Sigmoid colon (tissue), 7 donors: ENCODE measurements around the gene LAMC3. TPM values are rescaled to one million over a fixed set of nuclear protein-coding genes. Genes with fewer than 3 reads are reported as not detected.

Experiments
- DNase-seq: peaks from one replicate; pipeline ENCODE4 v3.0.0-alpha.2; 2019
- H3K27ac ChIP-seq, 4 donors: fragments of 200-600 bp; sonication (generic); one replicate each; pipeline ENCODE4 v1.5.1; 2016 to 2019; ENCODE audit warnings: mild to moderate bottlenecking in 1 of 4
- H3K27me3 ChIP-seq, 3 donors: fragments of 200-600 bp; sonication (generic); one replicate each; pipeline ENCODE4 v1.5.1; 2019; ENCODE audit warnings: mild to moderate bottlenecking in 1 of 3
- H3K36me3 ChIP-seq, 4 donors: fragments of 200-600 bp; sonication (generic); one replicate each; pipeline ENCODE4 v1.5.1; 2016 to 2019
- H3K4me1 ChIP-seq, 4 donors: fragments of 200-600 bp; sonication (generic); one replicate each; pipeline ENCODE4 v1.5.1; 2017 to 2019
- H3K4me3 ChIP-seq, 4 donors: fragments of 200-600 bp; sonication (generic); one replicate each; pipeline ENCODE4 v1.5.1; 2017 to 2019; ENCODE audit warnings: mild to moderate bottlenecking in 2 of 4, moderate library complexity in 1 of 4
- H3K9me3 ChIP-seq, 4 donors: fragments of 200-600 bp in 3 of 4; sonication (generic) in 3 of 4; one replicate each; pipeline versions ENCODE4 v1.5.1 to v1.6.1; 2013 to 2019
- EP300 ChIP-seq, 4 donors: sonication (generic); formaldehyde crosslinking; IDR thresholded peaks; one replicate each; pipeline ENCODE4 v1.6.1; 2017; ENCODE audit warnings: antibody characterized with exemption in 4 of 4
- POLR2A ChIP-seq, 2 donors: fragments of 450-650 bp; IDR thresholded peaks; one replicate each; pipeline ENCODE4 v1.6.1; 2016; ENCODE audit warnings: antibody characterized with exemption in 2 of 2, mild to moderate bottlenecking in 2 of 2, moderate library complexity in 2 of 2
- POLR2AphosphoS5 ChIP-seq, 4 donors: sonication (generic); formaldehyde crosslinking; IDR thresholded peaks; one replicate each; pipeline ENCODE4 v1.6.1; 2017; ENCODE audit warnings: antibody characterized with exemption in 4 of 4
- WGBS, 2 donors: extraction: QIAGEN DNeasy Blood & Tissue Kit; methylation state at CpG; one replicate each; pipeline ENCODE4 v1.1.7; 2013; 5-methylcytosine and 5-hydroxymethylcytosine counted together
- intact Hi-C: fragments of 100-400 bp; cut with DNase I; formaldehyde crosslinking; loops from one replicate; pipeline ENCODE4 v1.15.1; 2023
- polyA plus RNA-seq, 3 donors: library from polyadenylated mRNA; stranded (reverse); fragments of 200-250 nt; gene quantifications; one replicate each; pipeline ENCODE4 v1.2.3, GENCODE V29; 2013
- total RNA-seq, 4 donors: library from RNA; depleted of rRNA; stranded (reverse); fragments of >200 nt; gene quantifications; one replicate each; pipeline ENCODE4 v1.1.0, GENCODE V29; 2016
- TF ChIP-seq, protein P1 (sequence below), 4 experiments: fragments of 450-650 bp in 3 of 4; fragments of 200-600 bp in 1 of 4; IDR thresholded peaks; one replicate each; pipeline ENCODE4 v1.5.1; 2016 to 2019; ENCODE audit warnings: antibody characterized with exemption in 4 of 4, mild to moderate bottlenecking in 3 of 4, moderate library complexity in 2 of 4
- donor health status: healthy with polysubstance abuse.
- donor health status: Bipolar disorder and iron deficiency.
- donor health status: healthy.

Gene LAMC3
- total and polyA plus RNA-seq, 7 donors = under 0.01 to 1.4 (median 0.46) TPM; not detected in 2

DNA sequence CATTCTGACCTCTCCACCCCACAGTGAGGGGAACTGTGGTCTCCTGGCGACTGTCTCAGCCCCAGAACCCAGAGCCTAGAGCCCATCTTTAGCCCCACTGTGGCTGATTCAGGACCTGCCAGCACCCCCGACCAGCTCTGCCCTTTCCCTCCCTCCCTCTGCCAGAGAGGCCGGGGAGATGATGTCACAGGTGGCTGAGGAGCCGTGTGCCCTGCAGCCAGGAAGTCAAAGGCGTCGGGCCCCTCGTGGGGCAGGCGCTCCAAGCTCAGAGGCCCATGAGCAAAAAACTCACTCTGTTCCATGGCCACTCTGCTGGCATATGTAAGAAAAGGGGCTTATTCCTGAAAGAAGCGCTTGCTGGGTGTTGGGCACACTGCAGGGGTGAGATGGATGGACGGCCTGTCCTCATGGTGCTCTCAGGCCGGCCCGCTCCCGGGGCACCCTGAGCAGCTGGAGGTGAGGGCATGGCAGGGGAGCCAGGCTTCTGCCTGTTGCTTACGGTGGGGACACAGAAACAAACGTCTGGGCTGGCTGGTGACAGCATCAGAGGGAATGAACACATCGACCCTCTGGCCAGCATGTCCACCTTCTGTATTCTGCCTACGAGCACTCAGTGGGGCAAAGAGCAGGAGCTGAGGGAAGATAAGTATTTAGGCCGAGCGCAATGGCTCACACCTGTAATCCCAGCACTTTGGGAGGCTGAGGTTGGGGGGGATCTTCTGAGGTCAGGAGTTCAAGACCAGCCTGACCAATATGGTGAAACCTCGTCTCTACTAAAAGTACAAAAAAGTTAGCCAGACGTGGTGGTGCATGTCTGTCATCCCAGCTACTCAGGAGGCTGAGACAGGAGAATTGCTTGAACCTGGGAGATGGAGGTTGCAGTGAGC, 41.1 kb downstream of the LAMC3 start:
- Histone ChIP-seq H3K27me3 (peaks cover 0 to 5% (median 0%) of the 10 kb centered on the region in 3 donors), H3K27ac (no peak overlapping the region), H3K36me3 (no peaks in the 10 kb centered on the region), H3K9me3 (no peaks in the 10 kb centered on the region), H3K4me1 (peaks cover 0 to 6% (median 2%) of the 10 kb centered on the region in 4 donors), H3K4me3 (no peak overlapping the region)
- 54 to 66% methylated on average over 21 of the region's 21 CpGs for WGBS, 2 donors
- intact Hi-C loops = loop anchor here (2.0 to 10.0 kb wide), 3 partner anchors 165 to 349 kb away; no protein-coding TSS in a partner anchor
- DNase-seq = no peak
- TF ChIP-seq EP300 (IDR thresholded peaks at IDR 0.05) (no peak), POLR2A (IDR thresholded peaks at IDR 0.05) (no peak), POLR2AphosphoS5 (IDR thresholded peaks at IDR 0.05) (no peak)
- TF ChIP-seq, protein P1, sequence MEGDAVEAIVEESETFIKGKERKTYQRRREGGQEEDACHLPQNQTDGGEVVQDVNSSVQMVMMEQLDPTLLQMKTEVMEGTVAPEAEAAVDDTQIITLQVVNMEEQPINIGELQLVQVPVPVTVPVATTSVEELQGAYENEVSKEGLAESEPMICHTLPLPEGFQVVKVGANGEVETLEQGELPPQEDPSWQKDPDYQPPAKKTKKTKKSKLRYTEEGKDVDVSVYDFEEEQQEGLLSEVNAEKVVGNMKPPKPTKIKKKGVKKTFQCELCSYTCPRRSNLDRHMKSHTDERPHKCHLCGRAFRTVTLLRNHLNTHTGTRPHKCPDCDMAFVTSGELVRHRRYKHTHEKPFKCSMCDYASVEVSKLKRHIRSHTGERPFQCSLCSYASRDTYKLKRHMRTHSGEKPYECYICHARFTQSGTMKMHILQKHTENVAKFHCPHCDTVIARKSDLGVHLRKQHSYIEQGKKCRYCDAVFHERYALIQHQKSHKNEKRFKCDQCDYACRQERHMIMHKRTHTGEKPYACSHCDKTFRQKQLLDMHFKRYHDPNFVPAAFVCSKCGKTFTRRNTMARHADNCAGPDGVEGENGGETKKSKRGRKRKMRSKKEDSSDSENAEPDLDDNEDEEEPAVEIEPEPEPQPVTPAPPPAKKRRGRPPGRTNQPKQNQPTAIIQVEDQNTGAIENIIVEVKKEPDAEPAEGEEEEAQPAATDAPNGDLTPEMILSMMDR (IDR thresholded peaks at IDR 0.05) = no peak

DNA sequence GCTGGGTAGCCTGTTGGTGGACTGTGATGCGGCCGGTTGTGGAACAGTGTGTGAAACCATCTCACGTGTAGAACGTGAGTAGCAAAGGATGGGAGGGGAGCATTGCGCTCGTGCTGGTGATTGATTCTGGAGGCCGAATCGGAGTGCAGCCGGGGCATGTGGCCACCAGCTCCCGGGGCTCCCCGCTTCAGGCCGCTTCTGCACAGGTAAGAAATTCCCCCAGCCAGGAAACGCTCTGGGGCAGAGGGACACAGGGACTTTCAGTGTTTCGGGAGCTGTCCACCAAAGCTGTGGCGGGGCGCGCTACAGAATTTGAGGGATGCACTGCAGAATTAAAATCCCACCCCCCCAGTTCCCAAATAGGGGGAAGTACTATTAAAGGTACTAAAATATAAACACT, 41.9 kb downstream of the LAMC3 start:
- intact Hi-C loops = loop anchor here (2.0 kb wide), 1 partner anchor 350 kb away; no protein-coding TSS in a partner anchor
- no peaks in the 10 kb centered on the region for H3K36me3 ChIP-seq
- H3K9me3 ChIP-seq = no peaks in the 10 kb centered on the region
- TF ChIP-seq POLR2AphosphoS5 (IDR thresholded peaks at IDR 0.05) (no peak), POLR2A (IDR thresholded peaks at IDR 0.05) (no peak), EP300 (IDR thresholded peaks at IDR 0.05) (no peak)
- TF ChIP-seq, protein P1 (IDR thresholded peaks at IDR 0.05) = no peak
- H3K27me3 ChIP-seq = no peaks in the 10 kb centered on the region
- 89 to 94% methylated on average over 17 of the region's 17 CpGs for WGBS, 2 donors
- no peak overlapping the region for H3K4me3 ChIP-seq
- no peak overlapping the region for H3K27ac ChIP-seq
- H3K4me1 ChIP-seq = peaks cover 0 to 6% (median 2%) of the 10 kb centered on the region in 4 donors
- DNase-seq = no peak

DNA sequence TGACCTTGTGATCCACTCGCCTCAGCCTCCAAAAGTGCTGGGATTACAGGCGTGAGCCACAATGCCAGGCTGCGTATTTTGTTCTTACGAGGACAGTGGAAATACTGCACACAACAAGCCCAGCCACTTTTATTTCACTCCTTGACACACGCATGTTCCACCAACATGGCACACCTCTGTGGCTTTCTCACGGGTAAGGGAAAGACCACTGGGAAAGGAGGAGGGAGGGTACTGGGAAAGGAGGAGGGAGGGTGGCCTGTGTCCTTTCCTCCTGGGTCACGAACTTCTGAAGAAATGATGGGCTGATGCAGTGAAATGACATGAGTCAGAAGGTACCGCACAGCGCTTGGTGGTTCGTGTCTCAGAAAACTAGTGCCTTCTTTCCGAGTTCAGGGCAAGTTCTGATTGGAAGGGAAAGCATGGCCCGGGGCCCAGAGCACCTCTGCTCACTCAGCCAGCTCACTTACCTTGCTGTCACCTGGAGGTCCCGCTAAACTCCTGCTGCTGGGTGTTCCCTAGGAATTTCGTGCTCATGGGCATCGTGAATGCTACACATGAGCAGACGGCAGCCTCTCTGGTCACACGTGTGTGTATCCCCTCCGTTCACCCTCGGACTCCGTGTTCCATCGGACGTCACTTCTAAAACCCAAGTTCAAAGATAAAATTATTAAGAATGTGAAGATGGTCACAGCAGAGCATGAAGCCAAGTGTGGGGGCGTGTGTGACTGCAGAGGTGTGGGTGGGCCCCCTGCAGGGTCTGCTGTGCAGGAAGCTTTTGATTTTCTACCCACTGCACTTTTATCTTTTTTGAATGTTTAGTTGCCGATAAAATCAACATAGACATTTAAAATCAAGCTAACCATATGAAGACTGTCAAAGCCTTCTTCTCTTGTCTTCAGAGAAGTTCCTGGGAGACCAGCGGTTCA, 42.9 kb downstream of the LAMC3 start:
- H3K4me1 ChIP-seq = peaks cover 0 to under 1% (median under 1%) of the 10 kb centered on the region in 4 donors
- H3K36me3 ChIP-seq = no peaks in the 10 kb centered on the region
- no peaks in the 10 kb centered on the region for H3K27me3 ChIP-seq
- intact Hi-C loops = loop anchor here (2.0 kb wide), 1 partner anchor 351 kb away; no protein-coding TSS in a partner anchor
- H3K4me3 ChIP-seq = no peak overlapping the region
- no peak for DNase-seq
- H3K27ac ChIP-seq = no peak overlapping the region
- H3K9me3 ChIP-seq = no peaks in the 10 kb centered on the region
- TF ChIP-seq EP300 (IDR thresholded peaks at IDR 0.05) (no peak), POLR2A (IDR thresholded peaks at IDR 0.05) (no peak), POLR2AphosphoS5 (IDR thresholded peaks at IDR 0.05) (no peak)
- TF ChIP-seq, protein P1 (IDR thresholded peaks at IDR 0.05) = no peak
- 68 to 86% methylated on average over 25 of the region's 25 CpGs for WGBS, 2 donors

DNA sequence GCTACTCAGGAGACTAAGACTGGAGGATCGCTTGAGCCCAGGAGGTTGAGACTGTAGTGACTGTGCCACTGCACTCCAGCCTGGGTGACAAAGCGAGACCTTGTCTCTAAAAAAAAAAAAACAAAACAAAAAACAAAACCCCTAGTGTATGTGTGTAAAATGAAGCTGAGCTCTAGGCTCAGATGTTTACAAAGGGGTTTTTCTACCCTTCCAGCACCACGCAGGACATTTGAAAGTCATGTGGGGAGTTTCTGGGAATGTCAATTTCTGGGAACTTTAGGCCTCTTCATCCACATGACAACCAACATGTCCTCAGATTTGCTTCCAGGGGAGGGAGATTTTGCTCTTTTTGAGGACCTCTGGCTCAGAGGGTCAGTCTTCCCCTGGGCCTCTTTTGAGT, 44.9 kb downstream of the LAMC3 start:
- intact Hi-C loops = no loop called here
- no peaks in the 10 kb centered on the region for H3K36me3 ChIP-seq
- 89 to 96% methylated on average over 3 of the region's 3 CpGs for WGBS, 2 donors
- no peak for TF ChIP-seq POLR2AphosphoS5 (IDR thresholded peaks at IDR 0.05)
- TF ChIP-seq, protein P1 (IDR thresholded peaks at IDR 0.05) = no peak
- TF ChIP-seq EP300 (IDR thresholded peaks at IDR 0.05) = no peak
- TF ChIP-seq POLR2A (IDR thresholded peaks at IDR 0.05) = no peak
- H3K27ac ChIP-seq = no peak overlapping the region
- H3K4me1 ChIP-seq = no peaks in the 10 kb centered on the region
- H3K4me3 ChIP-seq = no peak overlapping the region
- no peaks in the 10 kb centered on the region for H3K27me3 ChIP-seq
- DNase-seq = no peak
- no peaks in the 10 kb centered on the region for H3K9me3 ChIP-seq
